Measurements from ENCODE around the gene MTRF1.

GRCh38 chr13:41178040-41178439 lies 85.3 kb downstream of the MTRF1 start:
- no peak for TF ChIP-seq CTCF (IDR thresholded peaks at IDR 0.05)
- no peak for TF ChIP-seq MAZ (IDR thresholded peaks at IDR 0.05; ENCODE audit: borderline replicate concordance, low read depth, low read length)
- no peak for TF ChIP-seq POLR2A (IDR thresholded peaks at IDR 0.05; ENCODE audit: low read length)
- no peak for TF ChIP-seq JUNB (IDR thresholded peaks at IDR 0.05)
- TF ChIP-seq TP53 (CRISPR knock-in tag; IDR thresholded peaks at IDR 0.05) = no peak
- TF ChIP-seq KDM1A (IDR thresholded peaks at IDR 0.05; ENCODE audit: low read depth) = no peak
- TF ChIP-seq RAD21 (conservative IDR thresholded peaks at IDR 0.05 in 1 of 2, IDR thresholded peaks at IDR 0.05 in 1 of 2) = no peak
- TF ChIP-seq EP300 (IDR thresholded peaks at IDR 0.05) = no peak
- no peak for TF ChIP-seq HES2 (IDR thresholded peaks at IDR 0.05)
